ENCODE results near the gene LRRC4B. TPM values are rescaled to one million over a fixed set of nuclear protein-coding genes. Genes with fewer than 3 reads are reported as not detected.
"Not testable (repeated sequence)": the region's sequence is repeated elsewhere in the genome, so short reads cannot be mapped to it uniquely, and the experiment has no call there.

Gene LRRC4B
- polyA plus RNA-seq, 1 of the 3 experiments (the other 2 are of a cell fraction), result 6.9 TPM

DNA sequence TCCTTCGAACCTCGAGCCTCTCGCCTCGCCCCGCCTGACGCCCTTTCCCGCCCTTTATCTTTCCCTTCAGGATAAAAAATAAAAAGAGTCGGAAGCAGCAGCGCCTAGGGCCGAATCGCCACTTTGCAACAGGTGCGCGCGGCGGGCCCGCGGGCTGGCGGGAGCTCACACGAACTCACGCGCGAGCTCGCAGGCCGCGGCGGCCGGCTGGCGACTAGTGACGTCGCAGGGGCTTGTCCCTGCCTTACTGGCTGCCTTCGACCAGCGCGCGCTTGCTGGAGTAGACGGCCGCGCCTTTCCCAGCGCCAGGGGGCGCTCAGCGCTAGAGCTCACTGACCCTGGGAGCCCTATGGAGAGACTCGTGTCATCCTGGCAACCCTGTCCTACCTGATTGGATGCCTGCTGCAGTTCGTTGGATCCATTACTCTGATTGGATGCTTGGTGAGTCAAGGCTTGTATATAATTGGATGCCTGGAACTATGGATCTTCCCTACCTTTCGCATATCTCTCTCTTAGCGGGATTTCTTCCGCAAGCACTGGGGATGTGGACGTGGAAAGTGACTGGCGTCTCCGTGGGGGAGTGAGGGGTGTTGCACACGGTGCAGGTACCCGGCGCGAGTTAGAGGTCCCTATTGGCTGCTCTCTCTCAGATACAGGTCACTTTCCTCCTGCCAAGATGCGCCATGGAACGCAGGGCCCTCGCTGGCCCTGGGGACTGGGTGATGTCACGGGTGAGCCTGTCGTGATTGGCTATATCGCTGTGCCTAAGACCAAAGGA lies 38.0 kb upstream of the LRRC4B start:
- not testable (repeated sequence) for H3K9ac ChIP-seq; H3K4me1 ChIP-seq (ENCODE audit: control insufficient read depth in 1 of 2, insufficient read depth in 2 of 2, low read depth in 1 of 2, low read length in 1 of 2); H3K4me2 ChIP-seq; H3K9me3 ChIP-seq; H4K20me1 ChIP-seq (ENCODE audit: insufficient read depth); H3K79me2 ChIP-seq (ENCODE audit: insufficient read depth); H3K9me2 ChIP-seq; H3F3A ChIP-seq (replicated peaks; ENCODE audit: insufficient read depth); H3K27ac ChIP-seq (ENCODE audit: low read depth in 2 of 2, low read length in 1 of 2); H3K36me3 ChIP-seq (replicated peaks in 1 of 2; ENCODE audit: control insufficient read depth in 1 of 2, insufficient read depth in 2 of 2, low read length in 1 of 2)
- TF ChIP-seq CHD2 (IDR thresholded peaks at IDR 0.05; ENCODE audit: low read length, partially characterized antibody), result peak; percentile 76
- TF ChIP-seq, protein P1, sequence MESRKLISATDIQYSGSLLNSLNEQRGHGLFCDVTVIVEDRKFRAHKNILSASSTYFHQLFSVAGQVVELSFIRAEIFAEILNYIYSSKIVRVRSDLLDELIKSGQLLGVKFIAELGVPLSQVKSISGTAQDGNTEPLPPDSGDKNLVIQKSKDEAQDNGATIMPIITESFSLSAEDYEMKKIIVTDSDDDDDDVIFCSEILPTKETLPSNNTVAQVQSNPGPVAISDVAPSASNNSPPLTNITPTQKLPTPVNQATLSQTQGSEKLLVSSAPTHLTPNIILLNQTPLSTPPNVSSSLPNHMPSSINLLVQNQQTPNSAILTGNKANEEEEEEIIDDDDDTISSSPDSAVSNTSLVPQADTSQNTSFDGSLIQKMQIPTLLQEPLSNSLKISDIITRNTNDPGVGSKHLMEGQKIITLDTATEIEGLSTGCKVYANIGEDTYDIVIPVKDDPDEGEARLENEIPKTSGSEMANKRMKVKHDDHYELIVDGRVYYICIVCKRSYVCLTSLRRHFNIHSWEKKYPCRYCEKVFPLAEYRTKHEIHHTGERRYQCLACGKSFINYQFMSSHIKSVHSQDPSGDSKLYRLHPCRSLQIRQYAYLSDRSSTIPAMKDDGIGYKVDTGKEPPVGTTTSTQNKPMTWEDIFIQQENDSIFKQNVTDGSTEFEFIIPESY (IDR thresholded peaks at IDR 0.05; ENCODE audit: borderline replicate concordance, low read depth), result peak; percentile 66; the same call in 1 of the 2 replicates
- TF ChIP-seq RFX5 (IDR thresholded peaks at IDR 0.05; ENCODE audit: low read length), result peak; percentile 96
- TF ChIP-seq CTCF (IDR thresholded peaks at IDR 0.05), result peak; percentile 48
- CTCF ChIA-PET, result interaction anchor here (0.9 to 3.2 kb wide), 5 partner anchors 63 to 178 kb away, joined by 4 to 14 read pairs (median 6); no protein-coding TSS in a partner anchor
- Histone ChIP-seq H2AFZ (ENCODE audit: low read depth) (peak overlapping the region; percentile 65; the same call in 1 of the 2 replicates), H3K4me3 (ENCODE audit: low read depth in 2 of 2, low read length in 1 of 2) (peak overlapping the region in 1 of 2 experiments; percentile 30; a peak in 1 of 4 replicates), H3K27me3 (ENCODE audit: insufficient read depth) (peaks cover 11% of the 10 kb centered on the region; the same call in 1 of the 2 replicates)
- 47% methylated on average over 26 of the region's 58 CpGs for WGBS (ENCODE audit: low lambda C conversion rate)
- POLR2A ChIA-PET, result interaction anchor here (0.5 kb wide), 1 partner anchor 177 kb away, joined by 3 read pairs; no protein-coding TSS in a partner anchor
- peak; percentile 67 for DNase-seq

DNA sequence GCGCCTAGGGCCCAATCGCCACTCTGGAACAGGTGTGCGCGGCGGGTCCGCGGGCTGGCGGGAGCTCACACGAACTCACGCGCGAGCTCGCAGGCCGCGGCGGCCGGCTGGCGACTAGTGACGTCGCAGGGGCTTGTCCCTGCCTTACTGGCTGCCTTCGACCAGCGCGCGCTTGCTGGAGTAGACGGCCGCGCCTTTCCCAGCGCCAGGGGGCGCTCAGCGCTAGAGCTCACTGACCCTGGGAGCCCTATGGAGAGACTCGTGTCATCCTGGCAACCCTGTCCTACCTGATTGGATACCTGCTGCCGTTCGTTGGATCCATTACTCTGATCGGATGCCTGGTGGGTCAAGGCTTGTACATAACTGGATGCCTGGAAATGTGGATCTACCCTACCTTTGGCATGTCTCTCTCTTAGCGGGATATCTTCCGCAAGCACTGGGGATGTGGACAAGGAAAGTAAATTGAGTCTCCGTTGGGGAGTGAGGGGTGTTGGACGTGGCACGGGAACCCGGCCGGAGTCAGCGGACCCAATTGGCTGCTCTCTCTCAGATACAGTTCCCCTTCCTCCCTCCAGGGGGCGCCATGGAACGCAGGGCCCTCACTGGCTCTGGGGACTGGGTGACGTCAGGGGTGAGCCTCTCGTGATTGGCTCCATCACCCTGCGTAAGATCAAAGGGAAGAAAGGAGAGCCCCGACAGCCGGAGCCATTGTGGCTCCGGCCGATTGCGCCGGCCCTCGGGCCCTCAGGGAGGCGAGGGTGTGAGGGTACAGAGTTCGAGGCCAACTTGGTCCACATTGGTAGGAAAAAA lies 36.2 kb upstream of the LRRC4B start:
- POLR2A ChIA-PET; H2AFZ ChIP-seq (ENCODE audit: low read depth); H3K4me2 ChIP-seq; H3F3A ChIP-seq (replicated peaks; ENCODE audit: insufficient read depth); H3K36me3 ChIP-seq (replicated peaks in 1 of 2; ENCODE audit: control insufficient read depth in 1 of 2, insufficient read depth in 2 of 2, low read length in 1 of 2); H3K79me2 ChIP-seq (ENCODE audit: insufficient read depth); H3K4me3 ChIP-seq (ENCODE audit: low read depth in 2 of 2, low read length in 1 of 2); H3K9ac ChIP-seq; H3K27ac ChIP-seq (ENCODE audit: low read depth in 2 of 2, low read length in 1 of 2); DNase-seq; H3K4me1 ChIP-seq (ENCODE audit: control insufficient read depth in 1 of 2, insufficient read depth in 2 of 2, low read depth in 1 of 2, low read length in 1 of 2); H4K20me1 ChIP-seq (ENCODE audit: insufficient read depth); CTCF ChIA-PET; H3K9me2 ChIP-seq; H3K9me3 ChIP-seq: not testable (repeated sequence)
- TF ChIP-seq CTCF (IDR thresholded peaks at IDR 0.05), result peak; percentile 25
- WGBS (ENCODE audit: low lambda C conversion rate), result 96% methylated on average over 23 of the region's 56 CpGs
- peaks cover 14% of the 10 kb centered on the region; the same call in 1 of the 2 replicates for H3K27me3 ChIP-seq (ENCODE audit: insufficient read depth)

Data from SK-N-SH (cell line).